K562 (cell line): ENCODE measurements around the gene TULP4.

Experiments
- CAMTA2 ChIP-seq: fragments of 250-450 bp; sonication (Bioruptor Pico); conservative IDR thresholded peaks from 2 replicates; pipeline ENCODE4 v1.5.1; 2022
- CBFB ChIP-seq: sonication (generic); formaldehyde crosslinking; IDR thresholded peaks from 2 replicates; pipeline ENCODE4 v1.4.0; 2020; ENCODE audit warnings: mild to moderate bottlenecking, missing genetic modification reagents
- CTCF ChIP-seq, 3 experiments: IDR thresholded peaks in 2 of 3; conservative IDR thresholded peaks in 1 of 3; 2 replicates each; pipeline ENCODE4 v1.5.1; 2011 to 2012; ENCODE audit warnings: low read length in 3 of 3, mild to moderate bottlenecking in 3 of 3, control low read depth in 2 of 3, improper control_type of control experiment in 1 of 3, inconsistent platforms in 1 of 3, low read depth in 1 of 3, mixed read lengths in 1 of 3, moderate library complexity in 1 of 3; ENCODE audit not compliant: insufficient read depth in 2 of 3
- MAX ChIP-seq: sonication (generic); formaldehyde crosslinking; IDR thresholded peaks from 2 replicates; pipeline ENCODE4 v1.9.0; 2022; ENCODE audit warnings: mild to moderate bottlenecking, missing genetic modification reagents
- NR2C2 ChIP-seq, 2 experiments: fragments of 200-800 bp in 1 of 2; sonication (Bioruptor generic) in 1 of 2; sonication (generic) in 1 of 2; formaldehyde crosslinking in 1 of 2; IDR thresholded peaks; 2 replicates each; pipeline versions ENCODE4 v1.6.1 to v1.8.0; 2016 to 2022; ENCODE audit warnings: mild to moderate bottlenecking in 1 of 2, missing compliant biosample characterization in 1 of 2, missing genetic modification characterization in 1 of 2, missing genetic modification reagents in 1 of 2
- POLR2AphosphoS5 ChIP-seq: IDR thresholded peaks from 2 replicates; pipeline ENCODE4 v1.6.1; 2011; ENCODE audit warnings: mild to moderate bottlenecking, low read depth, low read length, moderate library complexity; ENCODE audit not compliant: control insufficient read depth, insufficient read depth
- RB1 ChIP-seq: fragments of 450-650 bp; IDR thresholded peaks from 2 replicates; pipeline ENCODE4 v1.6.1; 2017; ENCODE audit warnings: low read depth, mild to moderate bottlenecking
- SP2 ChIP-seq: IDR thresholded peaks from 2 replicates; pipeline ENCODE4 v1.6.1; 2011; ENCODE audit warnings: mild to moderate bottlenecking, low read depth, low read length, moderate library complexity; ENCODE audit not compliant: poor library complexity, severe bottlenecking; ENCODE audit errors: extremely low read depth
- STAT6 ChIP-seq: sonication (generic); formaldehyde crosslinking; IDR thresholded peaks from 2 replicates; pipeline ENCODE4 v1.8.1; 2023; ENCODE audit warnings: mild to moderate bottlenecking, missing genetic modification reagents
- YY1 ChIP-seq, 3 experiments: IDR thresholded peaks; 2 replicates each; pipeline ENCODE4 v1.6.1; 2011; ENCODE audit warnings: low read length in 2 of 3, mild to moderate bottlenecking in 2 of 3, moderate library complexity in 2 of 3, borderline replicate concordance in 1 of 3, control low read depth in 1 of 3, low read depth in 1 of 3; ENCODE audit not compliant: insufficient read depth in 3 of 3, insufficient replicate concordance in 2 of 3, control insufficient read depth in 1 of 3, insufficient read length in 1 of 3; ENCODE audit errors: extremely low read depth in 1 of 3
- ZBTB33 ChIP-seq: sonication (generic); formaldehyde crosslinking; IDR thresholded peaks from 2 replicates; pipeline ENCODE4 v1.8.1; 2023; ENCODE audit warnings: mild to moderate bottlenecking, missing genetic modification reagents

- TF ChIP-seq NR2C2 (CRISPR knock-in tag; IDR thresholded peaks at IDR 0.05), result no peak
- no peak for TF ChIP-seq NR2C2 (tag; IDR thresholded peaks at IDR 0.05)
- TF ChIP-seq ZBTB33 (CRISPR knock-in tag), result no peak
- no peak for TF ChIP-seq CBFB (CRISPR knock-in tag)
- TF ChIP-seq MAX (CRISPR knock-in tag), result no peak
- TF ChIP-seq STAT6, result no peak
- no peak for TF ChIP-seq CAMTA2 (CRISPR knock-in tag)
- TF ChIP-seq SP2, result no peak
- TF ChIP-seq POLR2AphosphoS5, result no peak
- TF ChIP-seq YY1 (IDR thresholded peaks at IDR 0.05; ENCODE audit: borderline replicate concordance in 1 of 3, control insufficient read depth in 1 of 3, extremely low read depth in 1 of 3, insufficient read depth in 3 of 3, insufficient read length in 1 of 3, insufficient replicate concordance in 2 of 3, low read depth in 1 of 3, low read length in 2 of 3), result no peak
- TF ChIP-seq RB1, result no peak
- no peak for TF ChIP-seq CTCF (IDR thresholded peaks at IDR 0.05 in 2 of 3, conservative IDR thresholded peaks at IDR 0.05 in 1 of 3; ENCODE audit: insufficient read depth in 2 of 3, low read depth in 1 of 3, low read length in 3 of 3)
Measured at GRCh38 chr6:158293122-158293521, 19.1 kb upstream of the TULP4 start.
